Ovary (tissue), 3 donors: ENCODE results near the gene ARNT2.

Source experiments
- CTCF ChIP-seq, 3 donors: fragments of 450-650 bp in 2 of 3; fragments of 200-600 bp in 1 of 3; IDR thresholded peaks; one replicate each; pipeline versions ENCODE4 v1.5.1 to v1.8.0; 2016 to 2022; ENCODE audit warnings: antibody characterized with exemption in 3 of 3, mild to moderate bottlenecking in 1 of 3
- EP300 ChIP-seq: sonication (generic); formaldehyde crosslinking; IDR thresholded peaks from one replicate; pipeline ENCODE4 v1.6.1; 2017; ENCODE audit warnings: antibody characterized with exemption
- POLR2A ChIP-seq: fragments of 450-650 bp; IDR thresholded peaks from one replicate; pipeline ENCODE4 v1.6.1; 2017; ENCODE audit warnings: antibody characterized with exemption, mild to moderate bottlenecking, moderate library complexity
- donor health status: DM: no; HTN: no; CAD: no.

GRCh38 chr15:80404761-80405553 is 775 bp downstream of the ARNT2 start:
- TF ChIP-seq POLR2A (no peak), CTCF (IDR thresholded peaks at IDR 0.05) (no peak), EP300 (no peak)
